GM15510 (cell line): ENCODE data around the gene HTR4.

Source experiments
- POLR2A ChIP-seq: IDR thresholded peaks from 3 replicates; pipeline ENCODE4 v1.6.1; 2011; ENCODE audit warnings: borderline replicate concordance; ENCODE audit not compliant: insufficient read length; ENCODE audit errors: extremely low read depth

The HTR4 gene

DNA sequence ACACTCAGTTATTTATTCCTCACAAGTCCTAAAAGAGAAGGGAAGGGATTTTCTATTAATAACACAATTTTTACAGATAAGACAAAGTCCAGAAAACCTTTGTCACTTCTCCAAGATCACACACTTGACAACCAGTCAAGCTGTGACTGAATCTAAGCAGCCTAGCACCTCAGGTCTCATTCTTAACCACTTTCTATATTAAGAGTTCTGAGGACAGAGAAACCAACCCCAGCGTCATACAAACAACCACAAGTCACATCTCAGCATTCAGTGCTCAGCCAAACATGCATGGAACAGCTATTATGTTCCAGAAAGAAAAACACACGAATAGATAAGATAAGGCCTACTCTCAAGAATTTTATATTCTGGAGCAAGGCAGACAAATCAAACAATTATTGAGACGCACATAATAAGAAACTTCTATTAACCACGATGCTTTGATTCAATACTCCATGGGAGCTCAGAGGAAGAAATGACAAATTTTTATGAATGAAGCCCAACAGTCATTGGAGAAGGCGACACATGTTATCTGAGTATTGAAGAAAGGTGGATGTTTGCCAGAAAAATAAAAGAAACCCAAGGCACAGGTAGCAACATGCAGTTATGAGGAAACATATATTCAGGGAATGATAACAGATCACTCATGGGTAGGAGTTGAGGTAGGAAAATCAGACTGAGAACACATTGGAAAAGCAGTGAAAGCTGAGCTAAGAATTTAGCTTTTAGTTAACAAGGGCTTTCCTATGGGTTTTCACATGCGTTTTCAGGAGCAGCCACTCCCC is 113.1 kb downstream of the HTR4 start:
- no peak for TF ChIP-seq POLR2A

- no peak for TF ChIP-seq POLR2A
These were observed 113.7 kb downstream of the HTR4 start for GRCh38 chr5:148540647-148541046.

- no peak for TF ChIP-seq POLR2A
These were observed 114.5 kb downstream of the HTR4 start for GRCh38 chr5:148539851-148540250.

DNA sequence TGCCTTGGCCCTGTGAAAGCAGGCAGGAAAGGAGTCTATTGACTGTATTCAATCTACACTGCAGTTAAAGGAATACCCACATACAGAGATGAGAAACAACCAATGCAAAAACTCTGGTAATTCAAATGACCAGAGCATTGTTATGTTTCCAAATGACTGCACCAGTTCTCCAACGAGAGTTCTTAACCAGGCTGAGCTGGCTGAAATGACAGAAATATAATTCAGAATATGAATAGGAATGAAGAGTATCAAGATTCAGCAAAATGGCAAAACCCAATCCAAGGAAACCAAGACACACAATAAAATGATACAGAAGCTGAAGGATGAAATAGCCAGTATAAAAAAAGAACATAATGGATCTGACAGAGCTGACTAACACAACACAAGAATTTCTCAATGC is 119.1 kb downstream of the HTR4 start:
- no peak for TF ChIP-seq POLR2A

DNA sequence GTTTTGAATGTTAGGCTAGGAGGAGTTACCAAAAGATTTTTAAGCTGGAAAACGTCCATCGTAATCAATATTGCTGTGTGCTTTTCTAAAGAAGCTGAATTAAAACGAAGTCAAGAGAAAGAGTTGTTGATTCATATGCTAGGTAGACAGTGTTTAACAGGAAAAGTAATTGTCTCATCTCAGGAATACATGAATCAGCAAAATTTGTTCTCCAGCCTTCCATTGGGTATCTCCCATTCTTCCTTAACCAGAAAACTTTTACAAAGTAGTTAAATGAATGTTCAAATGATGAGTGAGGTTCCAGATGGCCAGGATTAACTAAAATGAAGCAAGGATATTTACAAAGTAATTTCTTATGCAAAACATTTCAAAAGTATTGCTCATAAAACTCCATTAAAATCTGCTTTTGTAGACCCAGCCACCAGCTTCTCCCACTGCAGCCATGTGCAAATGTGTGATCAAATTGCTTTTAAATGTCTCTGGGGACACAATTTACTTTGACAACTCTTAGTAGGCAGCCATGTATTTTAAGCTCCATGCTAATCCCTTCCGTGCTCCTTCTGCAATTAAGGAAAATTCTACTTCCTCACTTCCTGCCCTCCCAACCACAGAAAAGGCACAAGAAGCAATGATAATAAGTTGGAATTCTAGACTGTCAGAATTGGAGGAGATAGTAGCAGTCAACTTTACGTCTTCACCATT is 121.2 kb downstream of the HTR4 start:
- TF ChIP-seq POLR2A, result no peak

DNA sequence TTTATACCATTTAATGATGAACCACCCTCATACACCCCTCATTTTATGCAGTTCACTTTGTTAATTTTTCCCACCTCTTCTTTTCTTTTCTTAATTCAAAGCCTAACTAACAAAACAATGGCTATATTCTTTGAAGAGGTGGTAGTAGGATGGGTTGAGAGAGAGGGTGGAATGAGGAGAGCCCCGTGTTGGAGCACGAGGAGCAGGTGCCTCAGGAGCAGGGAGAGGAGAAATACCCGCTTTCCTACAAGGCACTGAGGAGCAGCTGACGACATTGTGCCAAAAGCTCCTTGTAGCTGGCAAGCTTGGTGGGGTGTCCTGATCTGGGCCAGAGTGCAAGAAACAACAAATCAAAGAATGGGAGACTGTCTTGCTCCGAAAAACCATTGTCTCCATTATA is 129.6 kb downstream of the HTR4 start:
- TF ChIP-seq POLR2A, result no peak

DNA sequence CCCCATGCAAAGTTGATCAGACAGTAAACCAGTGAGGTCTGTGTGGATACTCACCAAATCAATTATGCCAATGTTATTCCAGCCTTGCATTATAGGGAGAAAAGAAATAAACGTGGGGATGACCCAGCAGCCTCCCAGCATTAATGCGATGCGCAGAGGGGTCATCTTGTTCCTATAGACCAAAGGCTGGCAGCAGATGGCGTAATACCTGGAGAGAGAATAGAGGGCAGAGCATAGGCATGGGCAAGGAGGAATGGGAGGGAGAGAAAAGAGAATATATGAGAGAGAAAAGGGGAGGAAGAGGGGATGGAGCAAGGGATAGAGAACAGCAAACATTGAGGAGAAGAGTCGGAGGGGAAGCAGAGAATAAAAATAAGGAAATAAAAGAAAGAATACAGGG is 131.2 kb downstream of the HTR4 start:
- no peak for TF ChIP-seq POLR2A

DNA sequence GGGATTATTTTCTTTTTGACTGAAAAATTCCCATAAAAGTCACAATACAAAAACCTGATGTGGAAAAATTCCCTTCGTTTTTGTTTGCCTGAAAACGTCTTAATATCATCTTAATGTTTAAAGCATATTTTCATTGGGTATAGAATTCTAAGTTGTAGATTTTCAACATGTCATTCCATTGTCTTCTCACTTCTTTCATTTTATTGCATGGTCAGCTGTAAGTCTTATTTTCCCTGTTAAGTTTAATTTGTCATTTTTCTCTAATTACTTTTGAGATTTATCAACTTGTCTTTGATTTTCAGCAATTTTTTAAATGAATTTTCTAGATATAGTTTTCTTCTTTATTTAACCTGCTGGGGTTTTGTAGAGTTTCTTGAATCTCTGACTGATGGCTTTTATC is 138.9 kb downstream of the HTR4 start:
- no peak for TF ChIP-seq POLR2A

- TF ChIP-seq POLR2A, result no peak
These were observed 140.0 kb downstream of the HTR4 start for GRCh38 chr5:148514344-148514743.

DNA sequence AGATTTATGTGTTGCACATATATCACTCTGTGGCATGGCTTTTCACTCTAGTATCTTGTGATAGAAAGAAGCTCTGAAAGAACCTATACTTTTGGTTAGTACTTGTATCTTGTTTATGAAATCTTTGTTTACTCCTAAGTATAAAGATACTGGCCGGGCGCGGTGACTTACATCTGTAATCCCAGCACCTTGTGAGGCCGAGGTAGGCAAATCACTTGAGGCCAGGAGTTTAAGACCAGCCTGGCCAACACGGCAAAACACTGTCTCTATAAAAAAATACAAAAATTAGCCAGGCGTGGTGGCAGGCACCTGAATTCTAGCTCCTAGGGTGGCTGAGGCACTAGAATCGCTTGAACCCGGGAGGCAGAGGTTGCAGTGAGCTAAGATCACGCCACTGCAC is 141.8 kb downstream of the HTR4 start:
- no peak for TF ChIP-seq POLR2A

- TF ChIP-seq POLR2A, result no peak
These were observed 142.4 kb downstream of the HTR4 start for GRCh38 chr5:148511810-148512347.

GRCh38 chr5:148509893-148510292 is 144.4 kb downstream of the HTR4 start:
- no peak for TF ChIP-seq POLR2A

DNA sequence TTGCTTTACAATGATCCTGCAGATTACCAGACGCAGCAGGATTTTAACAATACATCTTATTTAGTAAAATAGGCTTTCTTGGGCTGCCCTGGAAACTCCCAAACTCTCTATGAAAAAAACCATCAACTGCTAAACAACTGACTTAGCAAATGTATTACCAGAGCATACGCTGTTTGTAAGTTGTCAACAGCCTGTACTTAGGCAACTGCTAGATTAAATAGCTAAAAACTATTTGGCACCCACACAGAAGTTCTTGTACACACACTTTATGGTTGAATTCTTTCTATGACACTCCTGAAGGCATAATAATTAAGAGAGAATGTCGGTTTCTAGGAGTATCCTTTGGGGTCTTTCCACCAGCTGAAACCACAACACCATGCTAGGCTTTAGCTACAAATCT is 146.7 kb downstream of the HTR4 start:
- no peak for TF ChIP-seq POLR2A

GRCh38 chr5:148499452-148499851 is 154.9 kb downstream of the HTR4 start:
- no peak for TF ChIP-seq POLR2A

DNA sequence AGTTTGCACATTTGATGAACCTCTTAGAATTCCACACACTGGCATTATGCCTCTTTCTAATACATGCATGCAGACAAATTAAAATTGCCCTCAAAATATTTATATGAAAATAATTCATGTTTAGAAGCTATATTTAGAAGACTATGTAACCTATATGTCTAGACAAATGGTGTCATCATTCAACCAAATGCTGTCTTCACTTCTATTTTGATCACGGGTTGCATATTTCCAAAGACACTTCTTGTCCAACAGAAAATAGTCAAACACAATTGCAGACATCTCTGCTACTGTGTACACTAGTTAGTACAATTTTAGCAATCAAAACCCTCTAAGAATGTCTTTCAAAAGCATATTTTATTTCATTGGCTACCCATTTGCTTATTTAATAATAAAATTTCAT is 156.6 kb downstream of the HTR4 start:
- no peak for TF ChIP-seq POLR2A

- TF ChIP-seq POLR2A, result no peak
These were observed 162.0 kb downstream of the HTR4 start for GRCh38 chr5:148492351-148492750.
